HG02763 (cell line): ENCODE results near the gene FLYWCH2.

ENCODE experiments used
- ATAC-seq: cut with Tn5 transposase; IDR thresholded peaks from one replicate; pipeline ENCODE4 v1.9.1; 2021; ENCODE audit warnings: mild to moderate bottlenecking, moderate library complexity; ENCODE audit not compliant: unreplicated experiment

FLYWCH2 gene

GRCh38 chr16:2882650-2883457, at the start of gene FLYWCH2:
FLYWCH2 (plus strand) TSS chr16:2883215; CDS start chr16:2896450, 13,235 bp downstream.
- peak; percentile 84 for ATAC-seq

GRCh38 chr16:2833776-2834175, 49.2 kb upstream of the FLYWCH2 start:
- no peak for ATAC-seq

GRCh38 chr16:2834968-2835367, 48.0 kb upstream of the FLYWCH2 start:
- ATAC-seq: no peak

GRCh38 chr16:2835638-2836493, 47.1 kb upstream of the FLYWCH2 start:
- ATAC-seq: no peak

- no peak for ATAC-seq
These were observed 46.1 kb upstream of the FLYWCH2 start for GRCh38 chr16:2836646-2837508.

- no peak for ATAC-seq
These were observed 44.1 kb upstream of the FLYWCH2 start for GRCh38 chr16:2838928-2839327.

GRCh38 chr16:2839650-2840450, 43.2 kb upstream of the FLYWCH2 start:
- no peak for ATAC-seq

GRCh38 chr16:2840914-2841313, 42.1 kb upstream of the FLYWCH2 start:
- ATAC-seq: no peak

- ATAC-seq: no peak
These were observed 41.2 kb upstream of the FLYWCH2 start for GRCh38 chr16:2841606-2842339.

GRCh38 chr16:2842340-2843000, 40.5 kb upstream of the FLYWCH2 start:
- no peak for ATAC-seq

GRCh38 chr16:2843526-2843925, 39.5 kb upstream of the FLYWCH2 start:
- no peak for ATAC-seq

GRCh38 chr16:2845116-2845515, 37.9 kb upstream of the FLYWCH2 start:
- ATAC-seq: no peak

GRCh38 chr16:2846511-2847310, 36.3 kb upstream of the FLYWCH2 start:
- ATAC-seq: no peak

GRCh38 chr16:2848933-2849725, 33.9 kb upstream of the FLYWCH2 start:
- ATAC-seq: no peak

GRCh38 chr16:2852003-2852730, 30.8 kb upstream of the FLYWCH2 start:
- ATAC-seq: no peak

GRCh38 chr16:2852731-2853507, 30.1 kb upstream of the FLYWCH2 start:
- no peak for ATAC-seq
